ENCODE measurements around the gene TCAF1. TPM values are rescaled to one million over a fixed set of nuclear protein-coding genes. Genes with fewer than 3 reads are reported as not detected.

The TCAF1 gene
- total RNA-seq, 1 donor from 2014 or later: 30.9 TPM

DNA sequence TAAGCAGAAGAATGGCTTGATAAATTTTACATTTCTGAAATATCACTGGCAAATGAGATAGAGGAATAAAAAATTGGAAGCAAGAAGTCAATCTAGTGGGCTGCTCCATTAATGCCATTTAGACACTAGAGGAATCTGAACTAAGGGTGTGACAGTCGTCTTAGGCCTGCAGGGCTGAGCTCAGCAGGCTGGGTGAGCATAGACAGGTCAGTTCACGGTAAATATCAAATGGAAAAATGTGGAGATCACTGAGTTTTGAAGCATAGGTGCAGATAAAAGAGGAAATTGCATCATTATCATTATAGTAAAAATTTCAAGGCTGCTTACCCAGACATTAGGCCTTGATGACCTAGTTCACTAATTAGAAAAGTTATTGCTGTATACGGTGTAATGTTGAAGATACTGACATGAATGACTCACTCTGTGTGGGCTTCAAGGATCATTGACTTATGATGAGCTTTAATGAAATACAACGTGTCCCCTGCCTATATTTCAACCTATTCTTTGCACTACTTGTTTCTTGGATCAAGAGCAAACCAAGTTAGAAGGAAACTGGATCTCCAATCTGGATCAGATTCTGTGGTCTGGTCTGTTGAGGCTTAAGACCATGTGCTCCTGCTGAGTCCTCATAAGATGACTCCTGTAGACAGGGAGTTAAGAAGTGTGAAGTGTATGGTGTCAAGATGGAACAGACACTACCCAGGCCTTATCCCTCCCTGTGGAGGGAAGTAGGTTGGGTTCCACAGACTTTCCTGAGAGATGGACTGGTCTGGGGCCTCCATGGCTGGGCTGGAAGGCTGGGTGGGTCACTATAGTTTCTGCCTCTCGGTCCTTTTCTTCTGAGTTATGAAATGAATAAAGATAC, 36.6 kb upstream of the TCAF1 start:
- Histone ChIP-seq H3K36me3 (no peaks in the 10 kb centered on the region), H3K27ac (no peak overlapping the region), H3K9me3 (no peaks in the 10 kb centered on the region), H3K4me1 (peaks cover 0 to 3% of the 10 kb centered on the region in 2 donors), H3K4me3 (no peak overlapping the region), H3K27me3 (no peaks in the 10 kb centered on the region)
- intact Hi-C loops (cut with DNase I): no loop called here
- DNase-seq (ENCODE audit: low spot score in 2 of 2): no peak
- TF ChIP-seq, protein P1, sequence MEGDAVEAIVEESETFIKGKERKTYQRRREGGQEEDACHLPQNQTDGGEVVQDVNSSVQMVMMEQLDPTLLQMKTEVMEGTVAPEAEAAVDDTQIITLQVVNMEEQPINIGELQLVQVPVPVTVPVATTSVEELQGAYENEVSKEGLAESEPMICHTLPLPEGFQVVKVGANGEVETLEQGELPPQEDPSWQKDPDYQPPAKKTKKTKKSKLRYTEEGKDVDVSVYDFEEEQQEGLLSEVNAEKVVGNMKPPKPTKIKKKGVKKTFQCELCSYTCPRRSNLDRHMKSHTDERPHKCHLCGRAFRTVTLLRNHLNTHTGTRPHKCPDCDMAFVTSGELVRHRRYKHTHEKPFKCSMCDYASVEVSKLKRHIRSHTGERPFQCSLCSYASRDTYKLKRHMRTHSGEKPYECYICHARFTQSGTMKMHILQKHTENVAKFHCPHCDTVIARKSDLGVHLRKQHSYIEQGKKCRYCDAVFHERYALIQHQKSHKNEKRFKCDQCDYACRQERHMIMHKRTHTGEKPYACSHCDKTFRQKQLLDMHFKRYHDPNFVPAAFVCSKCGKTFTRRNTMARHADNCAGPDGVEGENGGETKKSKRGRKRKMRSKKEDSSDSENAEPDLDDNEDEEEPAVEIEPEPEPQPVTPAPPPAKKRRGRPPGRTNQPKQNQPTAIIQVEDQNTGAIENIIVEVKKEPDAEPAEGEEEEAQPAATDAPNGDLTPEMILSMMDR (IDR thresholded peaks at IDR 0.05): no peak

- Histone ChIP-seq H3K4me3 (no peak overlapping the region), H3K9me3 (peaks cover 0 to 6% of the 10 kb centered on the region in 2 donors), H3K27me3 (no peaks in the 10 kb centered on the region), H3K27ac (no peak overlapping the region), H3K36me3 (no peaks in the 10 kb centered on the region), H3K4me1 (peaks cover 0 to 3% of the 10 kb centered on the region in 2 donors)
- TF ChIP-seq, protein P1 (IDR thresholded peaks at IDR 0.05): no peak
- intact Hi-C loops (cut with DNase I): no loop called here
- no peak for DNase-seq (ENCODE audit: low spot score in 2 of 2)
Measured at GRCh38 chr7:143936087-143937009, 34.4 kb upstream of the TCAF1 start.

GRCh38 chr7:143934526-143935325, 32.8 kb upstream of the TCAF1 start, which contains the start of gene OR2F2:
TSS of gene OR2F2 (plus strand) at chr7:143935233. CDS start at chr7:143935233, 0 bp downstream.
- TF ChIP-seq, protein P1 (IDR thresholded peaks at IDR 0.05): no peak
- H3K36me3 ChIP-seq: no peaks in the 10 kb centered on the region
- H3K4me3 ChIP-seq: no peak within 1 kb of the TSS
- H3K4me1 ChIP-seq: peaks cover 0 to 3% of the 10 kb centered on the region in 2 donors
- H3K9me3 ChIP-seq: peaks cover 0 to 6% of the 10 kb centered on the region in 2 donors
- H3K27me3 ChIP-seq: no peaks in the 10 kb centered on the region
- DNase-seq (ENCODE audit: low spot score in 2 of 2): no peak
- intact Hi-C loops (cut with DNase I): no loop called here
- no peak within 1 kb of the TSS for H3K27ac ChIP-seq

GRCh38 chr7:143931739-143932138, 29.8 kb upstream of the TCAF1 start:
- TF ChIP-seq, protein P1 (IDR thresholded peaks at IDR 0.05): no peak
- no peak for DNase-seq (ENCODE audit: low spot score in 2 of 2)
- no peaks in the 10 kb centered on the region for H3K27me3 ChIP-seq
- H3K4me1 ChIP-seq: peaks cover 0 to 3% of the 10 kb centered on the region in 2 donors
- peaks cover 0 to 6% of the 10 kb centered on the region in 2 donors for H3K9me3 ChIP-seq
- no peak overlapping the region for H3K27ac ChIP-seq
- H3K36me3 ChIP-seq: no peaks in the 10 kb centered on the region
- no peak overlapping the region for H3K4me3 ChIP-seq
- intact Hi-C loops (cut with DNase I): no loop called here
